IMR-90 (cell line): Measurements from ENCODE around the gene ING2. TPM values are rescaled to one million over a fixed set of nuclear protein-coding genes. Genes with fewer than 3 reads are reported as not detected.

Source experiments
- ATAC-seq: fragments of 200-7000 bp; cut with Tn5 transposase; 2 replicates; pipeline ENCODE4 v1.9.1; 2020; ENCODE audit warnings: low read depth, mild to moderate bottlenecking, moderate library complexity
- BruUV-seq: library from RNA; stranded (reverse); fragments of 400-500 nt; replicated peaks from 2 replicates; lab custom pipeline; 2021; lab: Mats Ljungman, UMichigan
- CTCF ChIA-PET: fragments of 300-600 bp; formaldehyde crosslinking; extraction: SDS; loops from one replicate; lab custom pipeline; 2021; ENCODE audit warnings: antibody characterized with exemption; lab: Yijun Ruan, JAX
- POLR2A ChIA-PET: fragments of 300-600 bp; sonication (Branson Sonifier 250); formaldehyde crosslinking; loops from one replicate; lab custom pipeline; 2022; ENCODE audit warnings: antibody characterized with exemption; ENCODE audit not compliant: unreplicated experiment; lab: Charles Lee
- DNase-seq: peaks from one replicate; pipeline ENCODE4 v3.0.0; 2013
- H2AFZ ChIP-seq: replicated peaks from 2 replicates; pipeline ENCODE3; 2013; ENCODE audit warnings: low read length, mild to moderate bottlenecking; ENCODE audit not compliant: poor library complexity
- H2AK5ac ChIP-seq: 2 replicates; pipeline ENCODE4 v1.6.1; 2013; ENCODE audit warnings: low read depth, low read length, inconsistent platforms
- H2AK9ac ChIP-seq: replicated peaks from 2 replicates; pipeline ENCODE3; 2013; ENCODE audit warnings: mild to moderate bottlenecking, low read depth, low read length, moderate library complexity; ENCODE audit not compliant: poor library complexity
- H2BK120ac ChIP-seq: 2 replicates; pipeline ENCODE4 v1.6.1; 2013; ENCODE audit warnings: low read depth, low read length, inconsistent platforms
- H2BK15ac ChIP-seq: 3 replicates; pipeline ENCODE4 v1.6.1; 2013; ENCODE audit warnings: low read depth, low read length, inconsistent platforms
- H2BK20ac ChIP-seq: 2 replicates; pipeline ENCODE4 v1.6.1; 2013; ENCODE audit warnings: low read depth, mild to moderate bottlenecking, inconsistent platforms, low read length, moderate library complexity
- H2BK5ac ChIP-seq: 2 replicates; pipeline ENCODE4 v1.6.1; 2013; ENCODE audit warnings: mild to moderate bottlenecking, low read depth, low read length, inconsistent platforms; ENCODE audit not compliant: poor library complexity, severe bottlenecking
- H3K14ac ChIP-seq: replicated peaks from 2 replicates; pipeline ENCODE4 v1.6.1; 2013; ENCODE audit warnings: low read depth, low read length, inconsistent platforms
- H3K18ac ChIP-seq: 2 replicates; pipeline ENCODE4 v1.6.1; 2013; ENCODE audit warnings: low read depth, low read length, control low read depth
- H3K23ac ChIP-seq: 2 replicates; pipeline ENCODE4 v1.6.1; 2013; ENCODE audit warnings: low read depth, low read length, inconsistent platforms
- H3K27ac ChIP-seq: 2 replicates; pipeline ENCODE4 v1.5.1; 2013; ENCODE audit warnings: mild to moderate bottlenecking, control low read depth, low read length; ENCODE audit not compliant: insufficient read depth
- H3K27me3 ChIP-seq: 2 replicates; pipeline ENCODE4 v1.6.1; 2013; ENCODE audit warnings: low read length; ENCODE audit not compliant: control insufficient read depth, insufficient read depth
- H3K36me3 ChIP-seq: 2 replicates; pipeline ENCODE4 v1.6.1; 2013; ENCODE audit warnings: low read length, mixed read lengths; ENCODE audit not compliant: control insufficient read depth, insufficient read depth
- H3K4ac ChIP-seq: 2 replicates; pipeline ENCODE4 v1.6.1; 2013; ENCODE audit warnings: low read depth, low read length, inconsistent platforms
- H3K4me1 ChIP-seq: 2 replicates; pipeline ENCODE4 v1.6.1; 2013; ENCODE audit warnings: low read length, mixed read lengths; ENCODE audit not compliant: control insufficient read depth, insufficient read depth
- H3K4me2 ChIP-seq: 2 replicates; pipeline ENCODE4 v1.6.1; 2013; ENCODE audit warnings: low read depth, mild to moderate bottlenecking, control low read depth, low read length, moderate library complexity
- H3K4me3 ChIP-seq: 2 replicates; pipeline ENCODE4 v1.5.1; 2013; ENCODE audit warnings: low read depth, mild to moderate bottlenecking, control low read depth, low read length, moderate library complexity; ENCODE audit not compliant: insufficient read depth
- H3K56ac ChIP-seq: 2 replicates; pipeline ENCODE4 v1.6.1; 2013; ENCODE audit warnings: low read length, inconsistent platforms; ENCODE audit not compliant: insufficient read depth; ENCODE audit errors: extremely low read depth
- H3K79me1 ChIP-seq, 2 experiments: 2 replicates each; pipeline ENCODE4 v1.6.1; 2013; ENCODE audit warnings: low read length in 2 of 2, inconsistent platforms in 1 of 2, low read depth in 1 of 2
- H3K9ac ChIP-seq: 2 replicates; pipeline ENCODE4 v1.6.1; 2013; ENCODE audit warnings: low read depth, low read length, control low read depth
- H3K9me1 ChIP-seq: 2 replicates; pipeline ENCODE4 v1.6.1; 2013; ENCODE audit warnings: low read length, inconsistent platforms; ENCODE audit not compliant: insufficient read depth
- H3K9me3 ChIP-seq: 2 replicates; pipeline ENCODE4 v1.6.1; 2013; ENCODE audit warnings: low read length; ENCODE audit not compliant: control insufficient read depth, insufficient read depth
- H4K20me1 ChIP-seq: 2 replicates; pipeline ENCODE4 v1.6.1; 2013; ENCODE audit warnings: low read length, inconsistent platforms; ENCODE audit not compliant: insufficient read depth
- H4K5ac ChIP-seq: 2 replicates; pipeline ENCODE4 v1.6.1; 2013; ENCODE audit warnings: mild to moderate bottlenecking, low read depth, low read length, control low read depth
- H4K8ac ChIP-seq, 2 experiments: 2 replicates each; pipeline ENCODE4 v1.6.1; 2013; ENCODE audit warnings: low read depth in 2 of 2, low read length in 2 of 2, control low read depth in 1 of 2, inconsistent platforms in 1 of 2
- H4K91ac ChIP-seq: 2 replicates; pipeline ENCODE4 v1.6.1; 2013; ENCODE audit warnings: low read depth, low read length, inconsistent platforms; ENCODE audit not compliant: insufficient read depth
- CHD1 ChIP-seq: IDR thresholded peaks from 2 replicates; pipeline ENCODE4 v1.6.1; 2012; ENCODE audit warnings: low read depth, low read length, improper control_type of control experiment
- RFX5 ChIP-seq: IDR thresholded peaks from 2 replicates; pipeline ENCODE4 v1.8.0; 2012; ENCODE audit warnings: low read depth, mild to moderate bottlenecking, low read length, moderate library complexity
- WGBS, 2 experiments: methylation state at CpG; one replicate each; pipeline versions ENCODE4 v1.1.5 to v1.1.7; 2013; ENCODE audit warnings: missing lambda C conversion rate in 2 of 2; ENCODE audit not compliant: insufficient read length in 1 of 2; ENCODE audit errors: extremely low coverage in 2 of 2; 5-methylcytosine and 5-hydroxymethylcytosine counted together
- dilution Hi-C: fragments of 300-500 bp; cut with HindIII; formaldehyde crosslinking; loops from one replicate; pipeline ENCODE4 v1.14.3; 2018; ENCODE audit warnings: low sequenced_read_pairs; ENCODE audit not compliant: unreplicated experiment
- in situ Hi-C: fragments of 300-500 bp; cut with MboI; formaldehyde crosslinking; loops from 3 replicates; pipeline ENCODE4 v1.14.3; 2019; ENCODE audit warnings: low sequenced_read_pairs, inconsistent platforms, mixed read lengths
- intact Hi-C: fragments of 100-400 bp; cut with micrococcal nuclease; formaldehyde crosslinking; loops from 2 replicates; pipeline ENCODE4 v1.10.0; 2022
- polyA plus RNA-seq, 3 experiments: library from polyadenylated mRNA; depleted of rRNA; stranded (reverse); fragments of >200 nt; gene quantifications; 2 replicates each; pipeline ENCODE4 v1.2.3, GENCODE V29; 2012; ENCODE audit warnings: low replicate concordance in 1 of 3
- total RNA-seq: library from RNA; depleted of rRNA; stranded (reverse); fragments of >200 nt; gene quantifications from 2 replicates; pipeline ENCODE4 v1.2.3, GENCODE V29; 2012

ING2 gene
- total and polyA plus RNA-seq, 2 of the 4 experiments (the other 2 are of a cell fraction): 2.5 to 9.5 TPM

GRCh38 chr4:183503497-183504063 is 1.3 kb upstream of the ING2 start:
- whole genome bisulfite sequencing, 2 experiments: 0% methylated on average over 4 of the region's 15 CpGs; no CpG with 5 or more reads in 1 of the 2 experiments
- no peak for ATAC-seq
- Histone ChIP-seq H3K27ac (peak overlapping the region; percentile 92), H3K9me1 (0 out of 2 replicates have a peak, but pooled peaks cover 3% of the 10 kb centered on the region), H4K91ac (peak overlapping the region; percentile 50), H4K20me1 (peaks cover 11% of the 10 kb centered on the region), H3K18ac (peak overlapping the region; percentile 67), H3K4me3 (peak overlapping the region; percentile 94), H3K4me2 (peak overlapping the region; percentile 91), H3K56ac (peak overlapping the region; percentile 90), H2BK5ac (peak overlapping the region; percentile 65), H2BK15ac (no peak overlapping the region), H3K23ac (peak overlapping the region; percentile 96), H2BK20ac (peak overlapping the region; percentile 57; the same call in 1 of the 2 replicates), H3K14ac (peak overlapping the region; percentile 88), H4K5ac (peak overlapping the region; percentile 51; the same call in 1 of the 2 replicates), H4K8ac (peak overlapping the region; percentile 59 to 79), H3K27me3 (no peaks in the 10 kb centered on the region), H3K4ac (peak overlapping the region; percentile 90), H3K4me1 (peaks cover 2% of the 10 kb centered on the region; the same call in 1 of the 2 replicates), H2AK9ac (peak overlapping the region; percentile 93), H3K9ac (peak overlapping the region; percentile 92), H3K36me3 (no peaks in the 10 kb centered on the region), H2BK120ac (peak overlapping the region; percentile 81), H3K79me1 (peaks cover 2 to 31% of the 10 kb centered on the region in 2 experiments), H2AFZ (peak overlapping the region; percentile 96), H3K9me3 (no peaks in the 10 kb centered on the region), H2AK5ac (0 out of 2 replicates have a peak overlapping the region, but pooled peaks have one; percentile 10)
- dilution Hi-C loops: no loop called here
- intact Hi-C loops: loop anchor here (1.0 to 2.0 kb wide), 2 partner anchors 55 to 156 kb away; partner anchors contain the start of genes RWDD4 and TRAPPC11
- CTCF ChIA-PET: interaction anchor here (1.2 kb wide), 2 partner anchors 93 to 99 kb away, joined by 3 to 8 read pairs; no protein-coding TSS in a partner anchor
- in situ Hi-C loops: no loop called here
- POLR2A ChIA-PET: no interaction called here
- DNase-seq: no peak
- no TSS peak for BruUV-seq
- TF ChIP-seq CHD1 (no peak), RFX5 (no peak)
